GM12865 (cell line): ENCODE measurements around the gene DISP1.

ENCODE experiments used
- DNase-seq: peaks from one replicate; pipeline ENCODE4 v3.0.0; 2010; ENCODE audit warnings: low read depth
- H3K4me3 ChIP-seq: 2 replicates; pipeline ENCODE4 v1.5.1; 2011; ENCODE audit warnings: mild to moderate bottlenecking, low read depth, low read length, control low read depth
- TF ChIP-seq, protein P1 (sequence below): IDR thresholded peaks from 2 replicates; pipeline ENCODE4 v1.5.1; 2011; ENCODE audit warnings: low read length, control low read depth, low read depth, inconsistent platforms; ENCODE audit not compliant: insufficient read depth; ENCODE audit errors: missing control alignments

DISP1 gene

GRCh38 chr1:222813866-222814535 is 838 bp upstream of the DISP1 start:
- no peak for DNase-seq
- H3K4me3 ChIP-seq = peak overlapping the region; percentile 81
- TF ChIP-seq, protein P1, sequence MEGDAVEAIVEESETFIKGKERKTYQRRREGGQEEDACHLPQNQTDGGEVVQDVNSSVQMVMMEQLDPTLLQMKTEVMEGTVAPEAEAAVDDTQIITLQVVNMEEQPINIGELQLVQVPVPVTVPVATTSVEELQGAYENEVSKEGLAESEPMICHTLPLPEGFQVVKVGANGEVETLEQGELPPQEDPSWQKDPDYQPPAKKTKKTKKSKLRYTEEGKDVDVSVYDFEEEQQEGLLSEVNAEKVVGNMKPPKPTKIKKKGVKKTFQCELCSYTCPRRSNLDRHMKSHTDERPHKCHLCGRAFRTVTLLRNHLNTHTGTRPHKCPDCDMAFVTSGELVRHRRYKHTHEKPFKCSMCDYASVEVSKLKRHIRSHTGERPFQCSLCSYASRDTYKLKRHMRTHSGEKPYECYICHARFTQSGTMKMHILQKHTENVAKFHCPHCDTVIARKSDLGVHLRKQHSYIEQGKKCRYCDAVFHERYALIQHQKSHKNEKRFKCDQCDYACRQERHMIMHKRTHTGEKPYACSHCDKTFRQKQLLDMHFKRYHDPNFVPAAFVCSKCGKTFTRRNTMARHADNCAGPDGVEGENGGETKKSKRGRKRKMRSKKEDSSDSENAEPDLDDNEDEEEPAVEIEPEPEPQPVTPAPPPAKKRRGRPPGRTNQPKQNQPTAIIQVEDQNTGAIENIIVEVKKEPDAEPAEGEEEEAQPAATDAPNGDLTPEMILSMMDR = no peak

- peak overlapping the region; percentile 81 for H3K4me3 ChIP-seq
- TF ChIP-seq, protein P1 = no peak
- no peak for DNase-seq
Observed at GRCh38 chr1:222815440-222815765, 564 bp downstream of the DISP1 start.

DNA sequence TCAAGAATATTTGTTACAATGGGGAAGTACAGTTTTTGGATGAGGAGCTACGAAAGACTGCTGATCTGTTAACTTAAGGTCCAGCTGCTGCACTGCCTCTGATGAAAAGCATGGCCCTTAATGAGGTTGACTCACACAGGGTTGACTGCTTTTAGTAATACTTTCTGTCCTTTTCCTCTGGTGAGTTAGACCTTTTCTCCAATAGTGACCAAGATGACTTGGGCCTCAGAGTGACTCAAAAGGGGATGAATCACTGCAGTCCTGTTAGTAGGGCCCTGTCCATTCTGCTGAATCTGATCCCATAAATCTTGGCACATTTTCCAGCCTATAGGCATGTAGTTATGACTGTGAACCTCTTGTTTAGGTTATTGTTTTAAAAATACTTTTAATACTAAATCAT is 2.7 kb downstream of the DISP1 start:
- no peak overlapping the region for H3K4me3 ChIP-seq
- DNase-seq = peak; percentile 34
- TF ChIP-seq, protein P1 = no peak

DNA sequence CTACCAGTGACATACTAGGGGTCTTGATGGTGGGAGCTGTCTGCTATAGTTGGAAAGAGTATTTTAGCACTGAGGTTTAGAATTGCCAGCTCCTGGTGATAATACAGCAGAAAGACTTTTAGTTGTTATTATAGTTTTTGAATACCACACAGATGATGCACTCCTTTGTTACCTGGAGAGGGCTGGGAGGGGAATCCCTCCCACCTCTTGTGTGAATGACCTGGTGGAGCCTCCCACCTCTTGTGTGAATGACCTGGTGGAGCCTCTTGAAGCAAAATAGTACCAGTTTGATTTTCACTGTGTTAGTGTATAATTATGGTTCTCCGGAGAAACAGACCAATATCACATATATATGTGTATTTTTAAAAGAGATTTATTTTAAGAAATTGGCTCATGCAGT is 3.3 kb downstream of the DISP1 start:
- no peak overlapping the region for H3K4me3 ChIP-seq
- no peak for DNase-seq
- TF ChIP-seq, protein P1 = no peak

GRCh38 chr1:222820171-222820712 is 5.4 kb downstream of the DISP1 start:
- no peak for DNase-seq
- TF ChIP-seq, protein P1 = no peak
- H3K4me3 ChIP-seq = no peak overlapping the region

- TF ChIP-seq, protein P1 = no peak
- no peak for DNase-seq
- no peak overlapping the region for H3K4me3 ChIP-seq
Observed at GRCh38 chr1:222821239-222821638, 6.4 kb downstream of the DISP1 start.

DNA sequence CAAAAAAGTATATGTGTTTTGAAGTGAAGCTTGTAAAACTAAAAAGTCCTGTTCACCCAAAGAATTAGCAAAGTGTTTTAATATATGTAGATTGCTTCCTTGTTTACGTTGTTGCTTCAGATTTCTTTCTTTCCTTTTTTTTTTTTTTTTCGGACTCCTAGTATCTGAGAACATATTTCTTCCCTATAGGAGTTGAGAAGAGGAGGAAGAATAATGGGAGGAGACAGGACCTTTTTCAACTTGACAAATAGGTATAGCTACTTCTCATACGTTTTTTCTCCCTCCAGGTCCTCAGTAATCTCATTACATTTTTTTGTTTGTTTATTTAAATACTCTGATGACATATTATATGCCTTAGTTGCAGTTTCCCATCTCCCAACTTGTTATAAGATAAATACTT is 8.9 kb downstream of the DISP1 start:
- H3K4me3 ChIP-seq = no peak overlapping the region
- DNase-seq = no peak
- TF ChIP-seq, protein P1 = no peak
